ENCODE data around the gene CDH5.

DNA sequence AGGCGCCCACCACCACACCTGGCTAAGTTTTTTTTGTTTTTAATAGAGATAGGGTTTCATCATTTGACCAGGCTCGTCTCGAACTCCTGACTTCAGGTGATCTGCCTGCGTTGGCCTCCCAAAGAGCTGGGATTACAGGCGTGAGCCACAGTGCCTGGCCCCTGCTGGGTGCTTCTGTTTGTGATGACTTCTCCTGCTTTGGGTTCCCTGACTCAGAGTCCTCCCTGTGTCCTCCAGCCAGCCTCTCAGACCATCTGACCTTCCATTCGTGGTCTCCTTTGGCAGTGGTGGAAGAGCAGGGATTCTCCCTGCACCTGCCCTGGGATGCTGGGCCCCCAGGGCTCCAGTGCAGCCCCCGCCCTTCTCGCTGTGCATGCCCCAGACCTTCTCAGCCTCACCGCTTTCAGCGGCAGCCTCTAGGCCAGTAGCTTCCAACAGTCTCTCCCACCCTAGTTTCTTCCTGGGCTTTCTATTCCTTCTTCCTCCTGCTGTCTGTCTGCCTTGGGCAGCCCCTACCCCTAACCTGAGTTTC, 73.8 kb downstream of the CDH5 start:
- TF ChIP-seq, protein P1, sequence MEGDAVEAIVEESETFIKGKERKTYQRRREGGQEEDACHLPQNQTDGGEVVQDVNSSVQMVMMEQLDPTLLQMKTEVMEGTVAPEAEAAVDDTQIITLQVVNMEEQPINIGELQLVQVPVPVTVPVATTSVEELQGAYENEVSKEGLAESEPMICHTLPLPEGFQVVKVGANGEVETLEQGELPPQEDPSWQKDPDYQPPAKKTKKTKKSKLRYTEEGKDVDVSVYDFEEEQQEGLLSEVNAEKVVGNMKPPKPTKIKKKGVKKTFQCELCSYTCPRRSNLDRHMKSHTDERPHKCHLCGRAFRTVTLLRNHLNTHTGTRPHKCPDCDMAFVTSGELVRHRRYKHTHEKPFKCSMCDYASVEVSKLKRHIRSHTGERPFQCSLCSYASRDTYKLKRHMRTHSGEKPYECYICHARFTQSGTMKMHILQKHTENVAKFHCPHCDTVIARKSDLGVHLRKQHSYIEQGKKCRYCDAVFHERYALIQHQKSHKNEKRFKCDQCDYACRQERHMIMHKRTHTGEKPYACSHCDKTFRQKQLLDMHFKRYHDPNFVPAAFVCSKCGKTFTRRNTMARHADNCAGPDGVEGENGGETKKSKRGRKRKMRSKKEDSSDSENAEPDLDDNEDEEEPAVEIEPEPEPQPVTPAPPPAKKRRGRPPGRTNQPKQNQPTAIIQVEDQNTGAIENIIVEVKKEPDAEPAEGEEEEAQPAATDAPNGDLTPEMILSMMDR (IDR thresholded peaks at IDR 0.05), result no peak
- TF ChIP-seq EZH2 (IDR thresholded peaks at IDR 0.05), result no peak

Data from neural progenitor cell (in vitro differentiated cells).